PFSK-1 (cell line): Measurements from ENCODE around the gene GRK5.

ENCODE experiments used
- POLR2AphosphoS5 ChIP-seq: IDR thresholded peaks from 2 replicates; pipeline ENCODE4 v1.6.1; 2012; ENCODE audit warnings: low read depth, mild to moderate bottlenecking, control low read depth, low read length, moderate library complexity
- TF ChIP-seq, protein P1 (sequence below), 2 experiments: IDR thresholded peaks; 2 replicates each; pipeline versions ENCODE4 v1.6.1 to v1.8.0; 2011 to 2012; ENCODE audit warnings: low read depth in 2 of 2, low read length in 2 of 2, control low read depth in 1 of 2, inconsistent platforms in 1 of 2, mild to moderate bottlenecking in 1 of 2, moderate library complexity in 1 of 2; ENCODE audit not compliant: insufficient read depth in 1 of 2

DNA sequence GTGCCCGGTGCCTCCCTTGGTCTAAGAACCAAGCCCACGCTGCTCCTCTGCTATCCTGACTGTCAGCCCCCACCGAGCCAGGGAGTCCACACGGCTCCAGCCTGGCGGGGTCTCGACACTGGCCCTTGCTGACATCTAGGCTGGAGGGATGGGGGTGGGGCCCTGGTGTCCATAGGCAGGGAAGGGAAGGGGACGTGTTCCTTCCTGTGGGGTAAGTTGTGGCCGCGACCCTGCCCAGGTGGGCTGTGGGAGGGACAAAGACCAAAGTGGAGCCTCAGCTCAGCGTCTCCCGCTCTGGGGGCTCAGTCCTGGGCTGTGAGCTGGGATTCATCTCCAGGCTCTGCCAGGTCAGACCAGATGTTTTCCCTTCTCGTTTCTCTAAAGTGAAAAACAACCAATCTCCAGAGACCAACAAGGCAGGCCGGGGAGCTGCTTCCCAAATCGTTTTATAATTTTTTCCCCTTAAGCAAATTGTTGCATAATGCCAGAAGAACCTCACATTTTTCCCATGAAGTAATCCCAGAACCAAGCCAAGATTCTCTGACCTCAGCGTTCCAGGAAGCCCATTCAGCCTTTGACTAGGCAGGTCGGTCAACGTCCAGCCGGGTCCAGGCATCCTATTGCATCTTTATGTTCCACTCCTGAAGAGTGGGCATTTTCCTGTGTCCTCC, 233.9 kb downstream of the GRK5 start:
- no peak for TF ChIP-seq POLR2AphosphoS5
- TF ChIP-seq, protein P1, sequence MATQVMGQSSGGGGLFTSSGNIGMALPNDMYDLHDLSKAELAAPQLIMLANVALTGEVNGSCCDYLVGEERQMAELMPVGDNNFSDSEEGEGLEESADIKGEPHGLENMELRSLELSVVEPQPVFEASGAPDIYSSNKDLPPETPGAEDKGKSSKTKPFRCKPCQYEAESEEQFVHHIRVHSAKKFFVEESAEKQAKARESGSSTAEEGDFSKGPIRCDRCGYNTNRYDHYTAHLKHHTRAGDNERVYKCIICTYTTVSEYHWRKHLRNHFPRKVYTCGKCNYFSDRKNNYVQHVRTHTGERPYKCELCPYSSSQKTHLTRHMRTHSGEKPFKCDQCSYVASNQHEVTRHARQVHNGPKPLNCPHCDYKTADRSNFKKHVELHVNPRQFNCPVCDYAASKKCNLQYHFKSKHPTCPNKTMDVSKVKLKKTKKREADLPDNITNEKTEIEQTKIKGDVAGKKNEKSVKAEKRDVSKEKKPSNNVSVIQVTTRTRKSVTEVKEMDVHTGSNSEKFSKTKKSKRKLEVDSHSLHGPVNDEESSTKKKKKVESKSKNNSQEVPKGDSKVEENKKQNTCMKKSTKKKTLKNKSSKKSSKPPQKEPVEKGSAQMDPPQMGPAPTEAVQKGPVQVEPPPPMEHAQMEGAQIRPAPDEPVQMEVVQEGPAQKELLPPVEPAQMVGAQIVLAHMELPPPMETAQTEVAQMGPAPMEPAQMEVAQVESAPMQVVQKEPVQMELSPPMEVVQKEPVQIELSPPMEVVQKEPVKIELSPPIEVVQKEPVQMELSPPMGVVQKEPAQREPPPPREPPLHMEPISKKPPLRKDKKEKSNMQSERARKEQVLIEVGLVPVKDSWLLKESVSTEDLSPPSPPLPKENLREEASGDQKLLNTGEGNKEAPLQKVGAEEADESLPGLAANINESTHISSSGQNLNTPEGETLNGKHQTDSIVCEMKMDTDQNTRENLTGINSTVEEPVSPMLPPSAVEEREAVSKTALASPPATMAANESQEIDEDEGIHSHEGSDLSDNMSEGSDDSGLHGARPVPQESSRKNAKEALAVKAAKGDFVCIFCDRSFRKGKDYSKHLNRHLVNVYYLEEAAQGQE (IDR thresholded peaks at IDR 0.05; ENCODE audit: insufficient read depth in 1 of 2, low read depth in 2 of 2, low read length in 2 of 2): no peak
